ENCODE results near the gene LY6G5C. TPM values are rescaled to one million over a fixed set of nuclear protein-coding genes. Genes with fewer than 3 reads are reported as not detected.

The LY6G5C gene
- total RNA-seq, 1 experiment from 2014 or later: 1.7 TPM

GRCh38 chr6:31691564-31692108 lies 10.8 kb upstream of the LY6G5C start:
- H2AFZ ChIP-seq (ENCODE audit: low read depth, low read length, poor library complexity, severe bottlenecking): no peak overlapping the region
- ATAC-seq: no peak
- no peaks in the 10 kb centered on the region for H3K9me3 ChIP-seq (ENCODE audit: control insufficient read depth in 1 of 2, insufficient read depth in 1 of 2, low read depth in 1 of 2, low read length in 2 of 2)
- TF ChIP-seq POLR2AphosphoS5 (IDR thresholded peaks at IDR 0.05; ENCODE audit: low read depth, low read length) (no peak), FOSL1 (IDR thresholded peaks at IDR 0.05; ENCODE audit: low read depth) (no peak), CTCF (IDR thresholded peaks at IDR 0.05 in 2 of 3, conservative IDR thresholded peaks at IDR 0.05 in 1 of 3; ENCODE audit: borderline replicate concordance in 1 of 3, insufficient read depth in 1 of 3, low read depth in 2 of 3, low read length in 2 of 3) (no peak), YY1 (IDR thresholded peaks at IDR 0.05; ENCODE audit: extremely low read depth, insufficient replicate concordance, low read depth, low read length) (no peak), RAD21 (IDR thresholded peaks at IDR 0.05; ENCODE audit: low read depth) (no peak), SIN3A (IDR thresholded peaks at IDR 0.05; ENCODE audit: low read depth) (no peak), ATF3 (IDR thresholded peaks at IDR 0.05) (no peak), ZFX (IDR thresholded peaks at IDR 0.05) (no peak), POLR2A (IDR thresholded peaks at IDR 0.05; ENCODE audit: borderline replicate concordance, extremely low read depth, insufficient read depth, insufficient read length) (no peak), SRF (IDR thresholded peaks at IDR 0.05; ENCODE audit: low read depth) (no peak), EZH2 (IDR thresholded peaks at IDR 0.05) (no peak), SP1 (IDR thresholded peaks at IDR 0.05; ENCODE audit: low read depth) (no peak), ZNF274 (IDR thresholded peaks at IDR 0.05; ENCODE audit: low read depth, low read length) (no peak), REST (IDR thresholded peaks at IDR 0.05; ENCODE audit: low read depth) (no peak)
- no peaks in the 10 kb centered on the region for H4K20me1 ChIP-seq (ENCODE audit: insufficient read depth)
- ChIA-PET CTCF (no interaction called here), RAD21 (ENCODE audit: low non-redundant PET in 1 of 2, low total read pairs in 2 of 2, uncharacterized antibody in 2 of 2, unreplicated experiment in 2 of 2) (no interaction called here), POLR2A (interaction anchor here (0.5 to 1.4 kb wide), 2 partner anchors 136 to 144 kb away, joined by 3 to 5 read pairs; partner anchors contain the start of genes HSPA1B and NFKBIL1)
- no peak overlapping the region for H3K27ac ChIP-seq (ENCODE audit: low read depth, low read length)
- no peak for DNase-seq (ENCODE audit: low read depth, low spot score)
- H3K9me2 ChIP-seq (ENCODE audit: insufficient read depth): no peaks in the 10 kb centered on the region
- H3K9ac ChIP-seq (ENCODE audit: low read length): no peak overlapping the region
- no peak overlapping the region for H3K4me3 ChIP-seq (replicated peaks in 1 of 2; ENCODE audit: low read depth in 1 of 2, low read length in 2 of 2)
- no peak overlapping the region for H3K4me2 ChIP-seq (ENCODE audit: low read length)
- intact Hi-C loops (cut with micrococcal nuclease): no loop called here
- H3K4me1 ChIP-seq (ENCODE audit: control insufficient read depth in 1 of 2, insufficient read depth in 2 of 2, low read length in 2 of 2): peaks cover 11 to 16% of the 10 kb centered on the region in 2 experiments
- no peaks in the 10 kb centered on the region for H3K27me3 ChIP-seq (ENCODE audit: insufficient read depth, low read length)
- H3K36me3 ChIP-seq (ENCODE audit: control insufficient read depth in 1 of 2, insufficient read depth in 2 of 2, low read length in 2 of 2): peaks cover 19 to 25% of the 10 kb centered on the region in 2 experiments; a peak in 3 of 4 replicates
- H3K79me2 ChIP-seq (ENCODE audit: insufficient read depth, low read length): no peaks in the 10 kb centered on the region
- BruUV-seq (replicated peaks): no TSS peak
